HEK293T (cell line): ENCODE results near the gene HOXA6.

ENCODE experiments used
- ARNT ChIP-seq: fragments of 450-650 bp; IDR thresholded peaks from 2 replicates; pipeline ENCODE4 v1.6.1; 2017; ENCODE audit warnings: mild to moderate bottlenecking
- FOXK2 ChIP-seq: fragments of 450-650 bp; IDR thresholded peaks from 2 replicates; pipeline ENCODE4 v1.6.1; 2016; ENCODE audit warnings: mild to moderate bottlenecking
- LEF1 ChIP-seq: fragments of 450-650 bp; IDR thresholded peaks from 2 replicates; pipeline ENCODE4 v1.6.1; 2017; ENCODE audit warnings: mild to moderate bottlenecking, borderline replicate concordance
- TARDBP ChIP-seq: fragments of 450-650 bp; IDR thresholded peaks from 2 replicates; pipeline ENCODE4 v1.6.1; 2016

- TF ChIP-seq LEF1 = no peak
- TF ChIP-seq TARDBP = no peak
- TF ChIP-seq FOXK2 = no peak
- no peak for TF ChIP-seq ARNT
Observed at GRCh38 chr7:27123477-27124053, 24.0 kb downstream of the HOXA6 start.
